HG02610 (cell line): ENCODE results near the gene COMMD8.
"Not testable (repeated sequence)": the region's sequence is repeated elsewhere in the genome, so short reads cannot be mapped to it uniquely, and the experiment has no call there.

ENCODE experiments used
- ATAC-seq: cut with Tn5 transposase; IDR thresholded peaks from one replicate; pipeline ENCODE4 v1.9.1; 2021; ENCODE audit warnings: mild to moderate bottlenecking, moderate library complexity; ENCODE audit not compliant: unreplicated experiment

Gene COMMD8

DNA sequence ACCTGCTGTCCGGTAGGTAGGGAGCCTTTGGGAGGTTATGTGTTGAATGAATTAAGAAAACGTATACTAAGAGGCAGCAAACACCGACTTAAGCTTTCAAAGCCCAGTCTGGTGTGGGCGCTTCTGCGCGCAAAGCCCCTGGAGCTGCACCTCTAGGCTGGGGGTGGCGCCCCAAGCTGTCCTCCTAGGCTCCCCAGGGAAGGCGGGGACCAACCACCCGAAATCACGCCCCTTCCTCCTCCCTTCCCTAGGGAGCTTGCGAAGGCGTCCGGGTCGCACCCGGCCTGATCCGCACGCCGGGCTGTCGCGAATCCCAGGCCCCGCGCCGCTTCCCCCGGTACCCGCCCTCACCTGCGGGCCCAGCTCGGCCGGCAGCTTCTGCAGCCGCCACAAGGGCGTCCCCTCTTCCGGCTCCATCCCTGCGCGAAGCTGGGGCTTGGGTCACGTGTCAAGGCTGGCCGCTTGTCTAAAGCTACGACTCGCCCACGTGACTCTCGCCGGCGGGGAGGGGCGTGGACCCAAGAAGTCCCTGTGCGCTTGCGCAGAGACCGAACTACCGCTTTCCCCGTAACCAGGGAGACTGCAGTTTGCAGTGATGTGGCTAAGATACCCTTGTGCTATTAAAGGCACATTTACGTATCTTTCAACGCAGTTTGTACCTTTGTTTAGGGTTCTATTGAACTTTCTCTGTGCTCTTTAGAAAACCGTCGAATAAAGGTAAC, at the start of gene COMMD8:
Gene COMMD8, minus strand, starts transcription at position 468 of the 722 bp plus-strand sequence. Its CDS starts 51 bp downstream, at position 417.
- ATAC-seq = peak; percentile 93

DNA sequence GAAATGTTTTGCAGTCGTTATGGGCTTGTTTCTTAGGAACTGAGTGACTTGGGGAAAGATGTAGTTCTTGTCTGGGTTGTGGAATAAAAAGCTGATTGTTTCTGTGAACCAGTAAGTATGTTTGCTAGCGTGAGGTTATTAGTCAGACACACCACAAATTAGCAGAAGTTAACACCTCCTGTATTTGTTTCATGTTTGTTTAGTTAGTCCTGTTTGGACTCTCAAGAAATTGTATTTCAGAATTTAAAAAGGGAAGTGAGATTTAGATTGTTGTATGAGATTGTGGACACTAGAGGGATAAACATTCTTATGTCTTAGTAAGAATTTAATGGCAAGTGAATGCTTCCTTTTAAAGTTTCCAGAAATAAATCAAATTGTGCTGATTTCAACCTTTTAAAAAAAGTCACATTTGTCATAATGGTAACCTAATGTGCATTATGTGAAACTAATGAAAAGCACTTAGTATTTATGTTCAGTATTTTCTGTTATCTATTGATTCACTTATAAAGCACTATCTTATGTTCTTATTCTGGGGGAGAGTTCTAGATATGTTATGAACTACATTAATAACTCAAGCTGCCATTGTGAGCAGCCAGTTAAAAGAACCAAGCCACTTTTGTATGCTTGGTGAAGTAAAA, 47.1 kb upstream of the COMMD8 start:
- ATAC-seq = peak; percentile 97

DNA sequence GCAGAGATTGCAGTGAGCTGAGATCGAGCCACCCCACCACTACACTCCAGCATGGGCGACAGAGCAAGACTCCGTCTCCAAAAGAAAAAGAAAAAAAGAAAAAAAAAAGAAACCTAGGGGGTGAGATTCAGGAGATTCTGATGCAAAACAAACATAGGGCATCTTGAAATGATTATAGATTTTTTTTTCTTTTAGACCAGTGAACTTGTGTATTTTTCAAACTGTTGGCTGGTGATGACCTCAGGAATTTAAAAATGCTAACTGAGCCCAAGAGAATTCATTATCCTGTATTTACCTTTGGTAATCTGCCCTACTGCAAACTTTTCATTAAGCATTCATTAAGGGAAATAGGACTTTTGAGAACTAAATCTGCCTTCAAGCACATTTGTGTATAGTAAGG, 42.2 kb upstream of the COMMD8 start:
- ATAC-seq = no peak

DNA sequence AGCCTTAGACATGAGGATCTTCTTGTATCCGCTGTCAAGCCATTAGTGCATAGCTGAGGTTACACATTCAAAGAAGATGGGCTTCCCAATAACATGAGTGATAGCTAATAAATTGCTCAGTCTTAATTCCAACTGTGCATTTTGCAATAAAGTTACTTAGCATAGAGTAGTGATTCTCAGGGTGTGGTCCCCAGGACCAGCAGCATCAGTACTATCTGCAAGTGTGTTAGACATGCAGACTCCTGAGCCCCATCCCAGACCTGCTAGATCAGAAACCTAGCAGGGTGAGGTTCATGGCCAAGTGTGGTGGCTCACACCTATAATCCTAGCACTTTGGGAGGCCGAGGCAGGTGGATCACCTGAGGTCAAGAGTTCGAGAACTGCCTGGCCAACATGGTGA, 41.6 kb upstream of the COMMD8 start:
- no peak for ATAC-seq

DNA sequence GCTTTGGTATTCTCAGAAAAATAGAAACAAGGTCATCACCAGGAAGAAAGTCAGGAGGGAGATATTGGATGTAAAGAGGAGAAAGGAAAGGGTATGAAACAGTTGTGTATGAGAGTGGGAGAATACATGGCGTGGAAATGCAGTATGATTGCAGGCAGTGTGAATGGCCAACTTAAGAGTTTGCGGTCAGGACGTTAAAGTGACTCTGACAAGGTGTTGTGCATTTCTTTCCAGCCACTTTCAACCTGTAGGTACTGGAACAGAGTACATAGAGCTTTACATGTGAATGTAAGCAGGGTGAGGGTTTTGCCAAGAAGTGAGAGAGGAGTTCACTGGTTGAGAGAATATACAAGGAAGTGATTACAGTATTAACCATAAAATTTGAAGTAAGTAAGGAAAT, 37.3 kb upstream of the COMMD8 start:
- no peak for ATAC-seq

DNA sequence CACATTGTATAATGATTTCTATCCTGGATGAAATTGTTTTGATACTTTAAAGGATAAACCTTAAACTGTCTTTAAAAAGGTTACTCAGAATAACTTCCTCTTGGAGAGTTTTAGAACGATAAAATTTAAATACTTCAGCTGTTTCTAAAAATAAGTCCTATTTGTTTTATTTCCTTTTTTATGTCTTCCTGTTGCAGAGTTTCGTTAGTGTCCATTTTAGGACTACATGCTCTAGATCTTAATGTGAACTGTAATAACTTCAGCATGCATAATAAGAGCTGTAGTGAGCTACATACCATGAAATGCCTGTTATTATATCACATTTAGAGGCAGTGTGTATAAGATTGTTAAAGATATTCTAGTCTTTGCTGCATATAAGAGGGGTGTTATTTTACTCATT, 36.2 kb upstream of the COMMD8 start:
- peak; percentile 29 for ATAC-seq

DNA sequence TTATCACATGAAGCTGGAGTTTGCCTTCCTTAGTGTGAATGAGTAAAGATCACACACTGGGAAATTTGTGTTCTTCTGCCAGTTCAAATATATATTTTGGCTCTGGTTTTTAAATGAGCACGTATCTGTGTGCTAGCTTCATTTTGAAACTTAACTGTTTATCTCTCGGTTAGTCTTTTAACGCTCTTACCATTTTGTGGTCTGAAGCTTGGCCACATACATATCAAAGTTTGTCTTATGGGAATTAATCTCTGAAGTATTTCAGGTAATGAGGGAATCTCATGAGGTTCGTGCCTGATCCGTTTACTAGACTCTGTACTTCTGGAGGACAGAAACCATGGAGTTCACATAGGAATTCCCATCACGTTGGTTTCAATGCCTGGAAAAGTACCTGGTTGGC, 35.4 kb upstream of the COMMD8 start:
- ATAC-seq = peak; percentile 70

DNA sequence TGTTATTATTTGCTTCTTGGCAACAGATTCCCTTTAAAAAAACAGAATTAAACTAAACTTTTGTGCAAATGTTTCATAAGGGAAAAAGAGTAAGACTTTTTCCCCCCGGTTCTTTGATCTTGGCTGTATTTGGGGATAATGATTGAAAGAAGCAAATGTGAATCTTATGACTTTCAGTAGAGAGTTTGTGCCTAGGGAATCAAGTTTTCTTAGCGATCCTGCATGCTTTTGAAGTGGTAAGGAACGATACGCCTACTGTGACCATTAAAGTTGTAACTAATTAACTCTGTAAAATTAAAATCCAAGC, 30.6 kb upstream of the COMMD8 start:
- peak; percentile 29 for ATAC-seq

DNA sequence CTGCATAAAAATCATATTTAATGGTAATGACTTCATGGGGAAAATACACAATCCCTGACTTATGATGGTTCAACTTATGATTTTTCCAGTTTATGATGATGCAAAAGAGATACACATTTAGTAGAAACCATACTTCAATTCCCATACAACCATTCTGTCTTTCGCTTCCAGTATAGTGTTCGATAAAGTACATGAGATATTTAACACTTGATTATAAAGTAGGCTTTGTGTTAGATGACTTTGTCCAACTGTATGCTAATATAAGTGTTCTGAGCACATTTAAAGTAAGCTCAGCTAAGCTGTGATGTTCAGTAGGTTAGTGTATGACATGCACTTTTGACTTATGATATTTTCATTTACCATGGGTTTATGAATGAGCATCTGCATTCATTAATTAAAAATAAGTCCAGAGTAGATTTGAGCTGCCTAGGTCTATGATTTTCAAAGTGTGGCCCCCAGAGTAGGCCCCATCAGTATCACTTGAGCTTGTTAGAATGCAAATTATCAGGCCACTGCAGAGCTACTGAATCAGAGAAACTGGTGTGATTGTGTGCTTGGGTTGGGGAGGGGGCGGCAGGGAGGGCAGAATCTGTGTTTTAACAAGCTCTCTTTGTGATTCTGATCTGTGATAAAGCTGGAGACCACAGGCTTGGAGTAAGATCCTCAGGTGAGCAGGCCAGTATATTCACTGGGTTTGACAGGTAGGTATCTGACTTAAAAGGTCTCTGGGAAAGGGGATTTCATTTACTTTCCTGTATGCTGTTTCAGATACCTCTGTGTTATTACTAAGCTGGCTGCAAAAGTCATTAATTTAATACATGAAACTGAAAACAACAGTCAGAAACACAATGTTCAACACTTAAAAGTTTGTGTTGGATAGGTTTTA, 30.0 kb upstream of the COMMD8 start:
- ATAC-seq = peak; percentile 78

DNA sequence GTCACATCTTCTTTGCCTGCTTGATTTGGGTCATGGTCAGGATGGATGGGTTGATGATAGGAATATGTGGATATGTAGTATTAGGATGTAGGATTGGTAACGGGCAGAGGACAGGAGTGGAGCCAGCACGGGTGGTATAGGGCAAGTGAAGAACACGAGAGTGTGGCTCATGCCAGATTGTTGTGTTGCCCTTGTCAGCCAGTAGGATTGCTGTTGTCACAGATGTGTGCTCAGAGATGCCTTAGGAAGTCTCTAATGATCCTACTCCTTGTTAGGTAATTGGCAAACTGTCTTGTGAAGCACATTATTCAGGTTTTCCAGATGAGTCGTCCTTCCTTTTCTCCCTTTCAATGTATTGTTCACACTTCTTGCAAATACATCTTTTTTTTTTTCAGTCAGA, 27.0 kb upstream of the COMMD8 start:
- peak; percentile 45 for ATAC-seq

DNA sequence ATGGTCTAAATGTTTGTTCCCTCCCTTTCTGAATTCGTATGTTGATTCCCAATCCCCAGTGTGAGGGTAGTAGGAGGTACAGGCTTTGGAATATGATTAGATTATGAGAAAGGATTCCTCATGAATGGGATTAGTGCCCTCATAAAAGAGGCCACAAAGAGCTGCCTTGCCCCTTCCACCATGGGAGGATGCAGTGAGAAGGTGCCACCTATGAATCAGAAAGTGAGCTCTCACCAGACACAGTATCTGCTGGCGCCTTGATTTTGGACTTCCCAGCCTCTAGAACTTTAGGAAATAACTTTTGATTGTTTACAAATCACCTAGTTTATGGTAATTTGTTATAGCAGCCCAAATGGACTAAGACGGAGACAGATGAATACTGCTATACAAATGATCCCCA, 25.2 kb upstream of the COMMD8 start:
- ATAC-seq = no peak

DNA sequence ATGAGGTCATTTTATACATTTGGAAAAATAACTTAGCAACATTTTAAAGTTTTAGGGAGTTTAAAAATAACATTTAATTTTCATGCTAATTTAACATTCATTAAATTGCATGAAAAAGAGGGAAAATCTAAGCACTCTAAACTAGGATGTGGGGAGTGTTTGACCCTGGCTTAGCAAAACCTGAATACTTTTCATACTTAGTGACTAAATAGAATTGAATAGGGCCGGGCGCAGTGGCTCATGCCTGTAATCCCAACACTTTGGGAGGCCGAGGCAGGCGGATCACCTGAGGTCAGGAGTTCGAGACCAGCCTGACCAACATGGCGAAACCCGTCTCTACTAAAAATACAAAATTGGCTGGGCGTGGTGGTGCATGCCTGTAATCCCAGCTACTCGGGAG, 23.2 kb upstream of the COMMD8 start:
- ATAC-seq = not testable (repeated sequence)

DNA sequence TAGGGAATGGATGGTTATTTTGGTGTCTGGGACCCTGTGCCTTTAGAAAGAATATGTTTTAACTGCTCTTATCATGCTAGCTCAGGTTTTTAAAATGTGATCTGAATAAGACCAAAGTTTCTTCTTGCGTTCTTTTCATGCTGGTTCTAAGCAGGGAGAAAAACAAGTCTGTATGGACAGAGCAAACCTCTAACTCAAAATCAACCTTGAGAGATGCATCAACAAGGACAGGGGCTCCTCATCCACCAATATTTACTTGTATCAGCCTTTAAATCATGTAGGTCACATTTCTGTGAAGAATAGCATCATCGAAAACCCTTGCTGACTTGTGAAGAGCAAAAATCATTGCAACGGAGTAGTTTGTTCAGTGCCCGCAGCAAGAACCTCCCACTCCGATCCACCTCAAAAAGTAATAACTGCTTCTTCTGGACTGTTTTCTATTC, 22.8 kb upstream of the COMMD8 start:
- ATAC-seq = no peak

DNA sequence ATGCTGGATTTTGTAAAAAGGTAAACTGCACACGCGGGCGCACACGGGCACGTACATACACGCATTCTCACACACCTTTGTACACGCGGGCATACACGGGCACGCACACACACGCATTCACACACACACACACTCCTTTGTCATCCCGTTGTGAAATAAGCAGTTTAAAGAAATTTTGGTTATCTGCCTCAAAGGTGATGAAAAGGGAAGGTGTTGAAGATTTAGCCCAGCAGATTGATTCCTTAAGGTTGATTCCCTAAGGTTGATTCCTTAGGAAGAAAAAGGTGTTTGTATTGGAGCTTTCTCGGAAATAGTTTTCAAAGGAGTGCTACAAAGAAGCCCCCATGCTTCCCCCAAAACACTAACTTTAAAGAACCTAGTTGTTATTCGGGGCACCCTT, 22.3 kb upstream of the COMMD8 start:
- ATAC-seq = no peak

DNA sequence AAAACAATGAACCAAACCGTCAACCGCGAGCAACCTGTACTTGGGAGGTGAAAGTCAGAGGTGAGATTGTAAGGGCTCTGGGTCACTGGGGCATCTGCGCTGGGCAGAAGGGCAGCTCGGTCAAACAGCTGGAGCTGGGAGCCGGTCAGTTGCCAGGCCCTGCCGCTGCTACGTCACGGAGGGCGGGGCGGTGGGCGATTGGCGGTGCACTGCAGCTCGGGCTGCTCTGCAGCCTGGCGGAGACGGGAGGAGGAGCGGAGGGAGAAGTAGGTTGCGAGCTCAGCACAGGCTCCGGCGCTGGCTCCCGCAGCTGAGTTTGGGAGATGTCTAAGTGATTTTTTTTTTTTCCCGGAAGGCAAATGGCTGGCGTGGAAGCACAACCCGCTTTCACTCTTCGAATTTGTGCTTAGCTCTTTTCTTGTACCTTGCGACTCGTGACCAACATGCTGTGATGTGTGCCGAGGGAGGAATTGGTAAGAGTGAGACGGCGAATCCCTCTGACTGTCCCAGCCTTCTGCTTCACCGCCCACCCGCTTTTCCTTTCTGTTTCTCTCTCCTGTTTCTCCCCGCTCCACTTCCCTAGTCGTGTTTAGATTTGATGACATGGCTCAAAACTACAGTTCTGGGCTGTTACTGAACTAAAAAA, 21.7 kb upstream of the COMMD8 start, which contains the start of gene ATP10D:
Gene ATP10D, plus strand, starts transcription at position 229 of the 646 bp plus-strand sequence. CDS start 27,266 bp downstream, outside the sequence.
- ATAC-seq = peak; percentile 92

DNA sequence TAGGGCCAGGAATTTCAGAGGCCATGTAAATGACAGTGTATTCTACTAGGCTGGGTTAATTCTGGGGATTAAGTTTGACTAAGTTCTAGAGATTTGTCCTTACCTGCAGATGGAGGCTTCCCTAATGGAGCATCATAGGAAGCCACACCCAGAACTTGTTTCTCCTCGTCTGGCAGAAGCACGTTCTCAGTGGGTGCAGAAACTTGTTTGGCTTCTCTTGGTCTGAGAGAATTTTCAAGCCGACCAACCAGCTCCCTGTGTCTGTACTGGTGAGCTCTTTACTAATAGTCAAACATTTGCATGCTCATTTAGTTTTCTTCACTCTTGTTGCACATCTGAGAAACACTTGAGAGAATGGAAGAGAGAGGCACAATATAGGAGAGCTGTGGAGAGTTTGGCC, 20.7 kb upstream of the COMMD8 start:
- ATAC-seq = no peak

DNA sequence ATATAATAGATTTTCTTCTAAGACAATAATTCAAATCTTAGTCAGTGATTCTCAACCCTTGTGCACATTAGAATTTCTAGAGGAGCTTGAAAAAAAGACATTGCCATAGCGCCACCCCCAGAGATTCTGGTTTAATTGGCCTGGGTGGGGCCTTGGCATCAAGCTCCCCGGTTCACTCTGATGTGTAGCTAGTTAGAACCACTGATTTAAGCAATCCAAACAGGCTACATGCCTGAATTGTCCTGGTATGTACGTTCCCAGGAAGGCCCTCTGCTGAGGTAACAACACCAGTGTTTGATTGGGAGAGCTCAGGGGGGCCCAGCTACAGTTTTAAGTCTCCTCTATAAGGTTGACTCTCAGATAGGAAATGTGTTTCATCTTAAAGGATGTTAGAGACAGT, 20.2 kb upstream of the COMMD8 start:
- ATAC-seq = no peak

DNA sequence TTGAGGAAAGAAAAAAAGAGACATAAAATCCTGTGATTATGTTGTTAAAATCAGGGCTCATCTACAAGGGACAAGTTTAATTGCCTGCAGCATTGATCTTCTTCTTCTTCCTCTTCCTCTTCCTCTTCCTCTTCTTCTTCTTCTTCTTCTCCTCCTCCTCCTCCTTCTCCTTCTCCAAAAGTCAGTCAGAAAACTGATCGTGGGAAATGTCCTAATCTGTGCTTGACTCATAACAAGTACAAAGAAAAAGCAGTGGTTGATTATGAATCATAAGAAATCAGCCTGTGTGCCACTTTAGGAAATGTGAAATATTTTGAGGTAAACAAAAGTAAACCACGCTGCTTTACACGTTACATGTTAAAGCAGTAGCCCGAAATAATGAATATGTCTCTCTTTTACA, 18.8 kb upstream of the COMMD8 start:
- ATAC-seq = no peak

DNA sequence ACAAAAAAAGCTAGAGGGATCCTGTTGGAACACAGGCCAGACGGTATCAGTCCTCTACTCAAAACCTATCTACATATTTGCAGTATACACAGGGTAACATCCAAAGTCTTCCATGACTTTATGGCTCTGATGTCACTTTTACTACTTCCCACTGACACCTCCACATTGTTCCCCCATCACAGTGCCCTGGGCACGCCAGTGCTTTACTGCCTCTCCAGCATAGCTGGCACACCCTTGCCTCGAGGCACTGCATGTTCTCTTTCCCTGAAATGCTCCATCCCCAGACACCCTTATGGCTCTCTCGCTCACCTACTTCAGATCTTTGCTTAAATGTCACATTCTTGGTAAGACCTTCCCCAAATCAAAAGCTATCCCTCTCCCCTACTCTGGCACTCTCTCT, 15.3 kb upstream of the COMMD8 start:
- no peak for ATAC-seq

DNA sequence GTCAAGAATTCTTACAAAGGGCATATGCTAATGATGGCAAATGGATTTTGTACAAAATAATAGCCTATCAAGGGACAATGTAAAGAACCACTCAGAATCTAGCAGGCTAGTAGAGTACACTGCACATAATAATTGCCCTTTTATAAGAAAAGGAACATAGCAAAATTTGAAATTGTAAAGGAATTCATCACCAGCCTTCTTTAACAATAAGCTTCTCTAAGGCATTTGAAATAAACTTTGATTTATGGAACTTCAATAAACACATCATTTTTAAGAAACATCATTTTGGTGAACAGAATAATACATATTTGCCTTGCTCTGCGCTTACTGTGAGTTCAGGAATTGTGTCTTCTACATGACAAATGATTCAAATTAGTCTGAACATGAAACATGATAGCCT, 11.9 kb upstream of the COMMD8 start:
- ATAC-seq = no peak

DNA sequence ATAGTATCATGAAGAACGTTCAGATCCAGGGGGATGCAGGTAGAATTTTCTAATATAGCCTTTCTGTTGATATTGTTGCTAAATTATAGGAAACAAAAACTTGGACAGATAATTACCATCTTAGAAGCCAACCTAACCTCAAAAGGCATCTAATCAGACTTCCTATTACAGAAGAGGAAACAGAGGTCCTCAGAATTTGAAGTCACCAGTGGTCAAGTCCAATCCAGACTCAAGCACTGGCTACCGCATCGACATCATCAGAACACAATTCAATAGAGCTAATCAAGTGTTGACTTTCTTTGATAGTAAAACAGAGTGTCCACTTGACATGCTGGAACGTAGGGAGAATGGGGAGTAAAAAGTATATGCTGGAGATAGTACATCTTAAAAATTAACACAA, 11.3 kb upstream of the COMMD8 start:
- ATAC-seq = no peak
